ENCODE measurements around the gene L1TD1. TPM values are rescaled to one million over a fixed set of nuclear protein-coding genes. Genes with fewer than 3 reads are reported as not detected.
"Not testable (repeated sequence)": the region's sequence is repeated elsewhere in the genome, so short reads cannot be mapped to it uniquely, and the experiment has no call there.

Gene L1TD1
- total RNA-seq, 8 experiments from 2014 or later = 0.05 to 6.9 (median 2.4) TPM; not detected in 1

DNA sequence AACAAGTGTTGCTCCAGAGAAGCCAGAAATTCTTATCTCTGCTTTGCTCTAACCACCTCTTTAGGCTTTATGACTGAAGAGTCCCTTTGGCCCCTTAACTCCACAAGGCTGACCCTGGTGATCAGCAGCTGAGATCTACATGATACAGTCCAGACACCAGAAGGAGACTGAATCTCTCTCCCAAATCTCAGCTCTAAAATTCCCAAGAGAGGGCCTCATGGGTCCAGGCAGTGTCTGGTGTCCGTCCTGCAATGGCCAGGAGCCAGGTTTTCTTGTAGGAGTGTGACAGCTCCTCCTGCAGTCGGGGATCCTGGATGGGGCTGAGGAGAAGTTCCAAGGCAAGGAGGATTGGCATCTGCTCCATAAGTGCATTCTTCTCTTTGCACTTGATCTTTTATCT is 35.3 kb downstream of the L1TD1 start:
- H3K27ac ChIP-seq = no peak overlapping the region
- 20 to 100% (median 79%) methylated on average over 1 to 2 of the region's 2 CpGs; no CpG with 5 or more reads in 3 of the 10 experiments for WGBS, 10 experiments
- H3K4me3 ChIP-seq = no peak overlapping the region
- peak in 1 of 8 experiments; percentile 4 for ATAC-seq (replicated peaks in 6 of 8)
- in situ Hi-C loops (cut with MboI; ENCODE audit: low pct_unique_long_range_greater_than_20kb in 2 of 9, low sequenced_read_pairs in 9 of 9, unreplicated experiment in 9 of 9) = no loop called here
- H3K4me1 ChIP-seq (replicated peaks in 1 of 2) = peaks cover 0 to 3% of the 10 kb centered on the region in 2 donors

DNA sequence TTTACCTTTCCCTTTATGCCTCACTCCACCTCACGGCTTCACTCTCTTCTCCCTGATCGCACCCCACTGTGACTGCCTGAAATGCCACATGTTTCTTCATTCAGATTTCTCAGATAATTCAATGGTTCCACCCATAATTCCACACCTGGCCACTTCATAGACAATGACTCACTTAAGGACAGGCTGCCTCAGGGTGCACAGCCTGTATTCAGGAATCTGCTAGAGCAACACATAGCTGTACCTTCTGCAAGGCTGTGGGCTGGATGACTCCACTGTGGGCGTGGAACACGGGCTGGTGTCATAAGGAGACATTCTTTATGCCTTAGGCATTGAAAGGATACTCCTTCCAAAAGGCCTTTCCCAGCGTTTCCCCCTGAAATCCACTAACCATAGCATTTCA is 36.1 kb downstream of the L1TD1 start:
- in situ Hi-C loops (cut with MboI; ENCODE audit: low pct_unique_long_range_greater_than_20kb in 2 of 9, low sequenced_read_pairs in 9 of 9, unreplicated experiment in 9 of 9) = no loop called here
- Histone ChIP-seq H3K27ac (no peak overlapping the region), H3K4me1 (replicated peaks in 1 of 2) (peaks cover 0 to 5% of the 10 kb centered on the region in 2 donors), H3K4me3 (no peak overlapping the region)
- 0 to 96% (median 85%) methylated on average over 1 to 5 of the region's 5 CpGs; no CpG with 5 or more reads in 2 of the 10 experiments for WGBS, 10 experiments
- peak in 3 of 8 experiments; percentile 93 to 96 (median 93) for ATAC-seq (replicated peaks in 6 of 8)

DNA sequence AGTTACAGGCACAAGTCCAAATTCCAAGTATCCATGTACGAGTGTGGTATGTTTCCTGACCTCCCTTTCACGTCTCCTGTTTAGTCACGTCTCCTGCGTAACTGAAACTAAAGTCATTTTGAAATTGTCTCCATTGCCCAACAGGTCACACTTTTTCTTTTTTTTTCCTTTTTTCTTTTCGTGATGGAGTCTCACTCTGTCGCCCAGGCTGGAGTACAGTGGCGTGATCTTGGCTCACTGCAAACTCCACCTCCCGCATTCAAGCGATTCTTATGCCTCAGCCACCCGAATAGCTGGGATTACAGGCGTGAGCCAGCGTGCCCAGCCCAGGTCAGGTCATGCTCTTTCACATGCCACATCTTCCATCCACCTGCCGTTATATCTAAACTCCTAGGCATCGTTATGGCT is 38.2 kb downstream of the L1TD1 start:
- Histone ChIP-seq H3K4me3 (no peak overlapping the region), H3K4me1 (replicated peaks in 1 of 2) (peaks cover 0 to 11% of the 10 kb centered on the region in 2 donors), H3K27ac (no peak overlapping the region)
- no peak for ATAC-seq (replicated peaks in 6 of 8)
- in situ Hi-C loops (cut with MboI; ENCODE audit: low pct_unique_long_range_greater_than_20kb in 2 of 9, low sequenced_read_pairs in 9 of 9, unreplicated experiment in 9 of 9) = no loop called here
- 56 to 100% (median 86%) methylated on average over 1 to 11 of the region's 14 CpGs for WGBS, 10 experiments

DNA sequence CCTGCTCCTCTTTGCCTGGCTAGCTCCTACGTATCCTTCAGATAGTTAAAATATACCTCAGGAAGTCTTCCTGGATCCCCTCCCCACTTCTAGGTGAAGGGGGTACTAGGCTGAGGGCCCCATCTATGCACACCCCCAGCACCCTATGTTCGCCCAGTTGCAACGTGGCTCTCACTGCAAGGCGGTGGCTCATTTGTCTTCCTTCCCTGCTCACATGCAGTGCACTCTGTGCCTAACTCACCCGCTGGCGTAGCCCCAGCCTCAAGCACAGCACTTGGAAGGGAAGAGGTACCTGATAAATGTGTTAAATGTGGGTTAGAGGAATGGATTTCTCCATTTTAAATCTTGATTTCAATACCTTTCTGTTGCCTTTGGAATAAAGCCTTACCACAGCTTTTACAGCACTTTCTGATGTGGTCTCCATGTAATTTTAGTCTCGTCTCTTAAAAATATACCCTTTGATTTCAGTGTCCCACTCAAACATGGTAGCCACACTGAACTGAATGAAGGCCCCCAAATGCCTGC is 39.3 kb downstream of the L1TD1 start:
- ATAC-seq (replicated peaks in 6 of 8) = no peak
- 33 to 100% (median 95%) methylated on average over 1 to 7 of the region's 7 CpGs; no CpG with 5 or more reads in 2 of the 10 experiments for WGBS, 10 experiments
- no peak overlapping the region for H3K4me3 ChIP-seq
- H3K4me1 ChIP-seq (replicated peaks in 1 of 2) = peaks cover 4 to 13% of the 10 kb centered on the region in 2 donors
- no peak overlapping the region for H3K27ac ChIP-seq
- in situ Hi-C loops (cut with MboI; ENCODE audit: low pct_unique_long_range_greater_than_20kb in 2 of 9, low sequenced_read_pairs in 9 of 9, unreplicated experiment in 9 of 9) = no loop called here

DNA sequence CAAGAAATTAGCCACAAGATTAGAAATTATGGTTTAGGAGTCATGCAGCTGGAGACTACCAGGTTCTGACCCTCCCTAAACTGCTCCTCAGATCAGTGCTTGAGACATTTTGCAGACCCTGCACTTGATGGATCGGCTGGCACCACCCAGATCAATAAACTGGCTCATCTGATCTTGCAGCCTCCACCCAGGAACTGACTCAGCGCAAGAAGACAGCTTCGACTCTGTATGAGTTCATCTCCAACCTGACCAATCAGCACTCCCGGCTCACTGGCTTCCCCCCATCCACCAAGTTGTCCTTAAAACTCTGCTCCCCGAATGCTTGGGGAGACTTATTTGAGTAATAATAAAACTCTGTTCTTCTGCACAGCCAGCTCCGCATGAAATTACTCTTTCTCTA is 40.0 kb downstream of the L1TD1 start:
- peak in 2 of 8 experiments; percentile 43 to 45 for ATAC-seq (replicated peaks in 6 of 8)

DNA sequence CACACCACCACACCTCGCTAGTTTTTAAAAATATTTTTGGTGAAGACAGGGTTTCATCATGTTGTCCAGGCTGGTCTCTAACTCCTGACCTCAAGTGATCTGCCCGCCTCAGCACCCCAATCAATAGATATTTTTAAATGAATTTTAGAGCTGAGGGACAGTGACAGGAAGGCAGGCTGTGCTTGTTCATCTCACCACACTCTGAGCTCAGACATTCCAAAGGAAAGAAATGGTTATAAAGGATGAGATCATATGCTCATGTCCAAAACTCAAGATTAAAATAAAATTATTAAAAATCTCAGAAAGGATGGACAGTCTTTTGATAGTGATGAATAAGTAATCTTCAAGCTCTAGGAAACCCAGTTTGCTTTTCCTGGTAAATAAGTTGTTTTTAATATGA is 40.9 kb downstream of the L1TD1 start:
- no peak for ATAC-seq (replicated peaks in 6 of 8)
- Histone ChIP-seq H3K4me3 (no peak overlapping the region), H3K27ac (no peak overlapping the region), H3K4me1 (replicated peaks in 1 of 2) (peaks cover 4 to 13% of the 10 kb centered on the region in 2 donors)
- 71 to 100% (median 93%) methylated on average over 1 to 2 of the region's 2 CpGs; no CpG with 5 or more reads in 2 of the 10 experiments for WGBS, 10 experiments
- in situ Hi-C loops (cut with MboI; ENCODE audit: low pct_unique_long_range_greater_than_20kb in 2 of 9, low sequenced_read_pairs in 9 of 9, unreplicated experiment in 9 of 9) = no loop called here

More for the DNA sequence above, 40.0 kb downstream of the L1TD1 start:
- H3K27ac ChIP-seq = no peak overlapping the region
- H3K4me3 ChIP-seq = no peak overlapping the region
- in situ Hi-C loops (cut with MboI; ENCODE audit: low pct_unique_long_range_greater_than_20kb in 2 of 9, low sequenced_read_pairs in 9 of 9, unreplicated experiment in 9 of 9) = no loop called here
- H3K4me1 ChIP-seq (replicated peaks in 1 of 2) = peaks cover 4 to 13% of the 10 kb centered on the region in 2 donors
- WGBS, 10 experiments = 0 to 90% (median 71%) methylated on average over 1 to 6 of the region's 6 CpGs; no CpG with 5 or more reads in 1 of the 10 experiments

DNA sequence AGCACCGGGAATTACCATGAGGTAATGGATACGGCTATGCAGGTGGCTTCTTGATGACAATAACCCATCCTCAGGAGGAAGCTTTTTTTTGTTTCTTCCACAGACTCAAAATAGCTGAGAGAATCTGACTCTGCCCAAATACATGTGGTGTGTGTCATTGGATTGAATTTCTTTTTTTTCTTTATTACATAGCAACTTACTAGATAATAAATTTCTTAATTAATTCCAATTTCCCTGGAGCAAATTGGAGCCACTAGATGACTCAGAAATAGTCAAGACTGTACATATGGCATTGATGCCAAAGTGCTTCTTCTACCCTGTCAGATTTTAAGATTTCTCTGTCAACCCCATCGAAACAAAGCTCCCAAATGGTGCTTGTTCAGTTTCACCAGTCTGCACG is 42.7 kb downstream of the L1TD1 start:
- ATAC-seq (replicated peaks in 6 of 8) = peak in 2 of 8 experiments; percentile 37 to 45
- Histone ChIP-seq H3K4me3 (no peak overlapping the region), H3K4me1 (replicated peaks in 1 of 2) (peaks cover 4 to 13% of the 10 kb centered on the region in 2 donors), H3K27ac (no peak overlapping the region)
- 0 to 91% (median 77%) methylated on average over 1 to 4 of the region's 4 CpGs; no CpG with 5 or more reads in 1 of the 10 experiments for WGBS, 10 experiments
- in situ Hi-C loops (cut with MboI; ENCODE audit: low pct_unique_long_range_greater_than_20kb in 2 of 9, low sequenced_read_pairs in 9 of 9, unreplicated experiment in 9 of 9) = no loop called here

DNA sequence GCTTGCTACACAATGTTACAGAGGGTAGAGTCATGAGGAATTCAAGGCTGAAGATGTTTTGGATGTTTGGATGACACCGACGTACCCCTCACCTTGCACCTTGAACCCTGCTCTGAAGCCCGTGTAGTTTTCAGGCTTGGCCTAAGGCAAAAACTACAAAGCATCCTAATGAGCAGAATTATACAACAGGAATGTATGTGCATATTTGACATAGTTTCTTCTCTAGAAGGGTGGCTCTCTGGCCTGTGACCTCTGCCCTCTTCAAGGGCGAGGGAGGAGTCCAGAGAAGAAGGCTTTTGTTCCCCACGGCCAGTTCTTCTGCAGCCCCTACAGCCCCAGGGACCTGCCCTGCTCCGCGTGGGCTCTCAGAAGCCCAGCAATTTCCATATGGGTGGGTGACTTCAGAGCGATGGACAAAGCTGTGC is 43.3 kb downstream of the L1TD1 start:
- WGBS, 10 experiments = 13 to 53% (median 44%) methylated on average over 1 to 8 of the region's 8 CpGs; no CpG with 5 or more reads in 2 of the 10 experiments
- peak in 3 of 8 experiments; percentile 27 to 78 (median 53) for ATAC-seq (replicated peaks in 6 of 8)
- no peak overlapping the region for H3K4me3 ChIP-seq
- no peak overlapping the region for H3K27ac ChIP-seq
- in situ Hi-C loops (cut with MboI; ENCODE audit: low pct_unique_long_range_greater_than_20kb in 2 of 9, low sequenced_read_pairs in 9 of 9, unreplicated experiment in 9 of 9) = no loop called here
- peaks cover 4 to 13% of the 10 kb centered on the region in 2 donors for H3K4me1 ChIP-seq (replicated peaks in 1 of 2)

DNA sequence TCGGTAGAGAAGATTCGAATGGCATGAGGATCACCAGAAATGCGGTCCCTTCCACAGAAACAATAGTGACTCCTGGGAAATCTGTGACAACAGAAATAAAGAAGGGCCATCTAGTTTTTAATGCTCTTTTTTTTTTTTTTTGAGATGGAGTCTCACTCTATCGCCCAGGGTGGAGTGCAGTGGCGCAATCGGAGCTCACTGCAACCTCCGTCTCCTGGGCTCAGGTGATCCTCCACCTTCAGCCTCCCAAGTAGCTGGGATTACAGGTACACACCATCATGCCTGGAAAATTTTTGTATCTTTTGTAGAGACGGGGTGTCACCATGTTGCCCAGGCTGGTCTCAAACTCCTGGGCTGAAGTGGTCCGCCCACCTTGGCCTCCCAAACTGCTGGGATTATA is 43.9 kb downstream of the L1TD1 start:
- no peak overlapping the region for H3K4me3 ChIP-seq
- peaks cover 4 to 13% of the 10 kb centered on the region in 2 donors for H3K4me1 ChIP-seq (replicated peaks in 1 of 2)
- no peak for ATAC-seq (replicated peaks in 6 of 8)
- H3K27ac ChIP-seq = no peak overlapping the region
- in situ Hi-C loops (cut with MboI; ENCODE audit: low pct_unique_long_range_greater_than_20kb in 2 of 9, low sequenced_read_pairs in 9 of 9, unreplicated experiment in 9 of 9) = no loop called here
- WGBS, 10 experiments = 60 to 100% (median 96%) methylated on average over 1 to 9 of the region's 9 CpGs; no CpG with 5 or more reads in 1 of the 10 experiments

DNA sequence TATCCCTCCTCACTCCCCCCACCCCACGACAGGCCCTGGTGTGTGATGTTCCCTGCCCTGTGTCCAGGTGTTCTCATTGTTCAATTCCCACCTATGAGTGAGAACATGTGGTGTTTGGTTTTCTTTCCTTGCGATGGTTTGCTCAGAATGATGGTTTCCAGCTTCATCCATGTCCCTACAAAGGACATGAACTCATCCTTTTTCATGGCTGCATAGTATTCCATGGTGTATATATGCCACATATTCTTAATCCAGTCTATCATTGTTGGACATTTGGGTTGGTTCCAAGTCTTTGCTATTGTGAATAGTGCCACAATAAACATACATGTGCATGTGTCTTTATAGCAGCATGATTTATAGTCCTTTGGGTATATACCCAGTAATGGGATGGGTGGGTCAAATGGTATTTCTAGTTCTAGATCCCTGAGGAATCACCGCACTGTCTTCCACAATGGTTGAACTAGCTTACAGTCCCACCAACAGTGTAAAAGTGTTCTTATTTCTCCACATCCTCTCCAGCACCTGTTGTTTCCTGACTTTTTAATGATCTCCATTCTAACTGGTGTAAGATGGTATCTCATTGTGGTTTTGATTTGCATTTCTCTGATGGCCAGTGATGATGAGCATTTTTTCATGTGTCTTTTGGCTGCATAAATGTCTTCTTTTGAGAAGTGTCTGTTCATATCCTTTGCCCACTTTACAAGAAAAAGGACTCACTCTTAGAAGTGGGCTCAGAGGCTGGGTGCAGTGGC is 45.2 kb downstream of the L1TD1 start:
- in situ Hi-C loops (cut with MboI; ENCODE audit: low pct_unique_long_range_greater_than_20kb in 2 of 9, low sequenced_read_pairs in 9 of 9, unreplicated experiment in 9 of 9); H3K4me1 ChIP-seq (replicated peaks in 1 of 2): not testable (repeated sequence)
- 83 to 100% methylated on average over 1 of the region's 3 CpGs; no CpG with 5 or more reads in 8 of the 10 experiments for WGBS, 10 experiments

DNA sequence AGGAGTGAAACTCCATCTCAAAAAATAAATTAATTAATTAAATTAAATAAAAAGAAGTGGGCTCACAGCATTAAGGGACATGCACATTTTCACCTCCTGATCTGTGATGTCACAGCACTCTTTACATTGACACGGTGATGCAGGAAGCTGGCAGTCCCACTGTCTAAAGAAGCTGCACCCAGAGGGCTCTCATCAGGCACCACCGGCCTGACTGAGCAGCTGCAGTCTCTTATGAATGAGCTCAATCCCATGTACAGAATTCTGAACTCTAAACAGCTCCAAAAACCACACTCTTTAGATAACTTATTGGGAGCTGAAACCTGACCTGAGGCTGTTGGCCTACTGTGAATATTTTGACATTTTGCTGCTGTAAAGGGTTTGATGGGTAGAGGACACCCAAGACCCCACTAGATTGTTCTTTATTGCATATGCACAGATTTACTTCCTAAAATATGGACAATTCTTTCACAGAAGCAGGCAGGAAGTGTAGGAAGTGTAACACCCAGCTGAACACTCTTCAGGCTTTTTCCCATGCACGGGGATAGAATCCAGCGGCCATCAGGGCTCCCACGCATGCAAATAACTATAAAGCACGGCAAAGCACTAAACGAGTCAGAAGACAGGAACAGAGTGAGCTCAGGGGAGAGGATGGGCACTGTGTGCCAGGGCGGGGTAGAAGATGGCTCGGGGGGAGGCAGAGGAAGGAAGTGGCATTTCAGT is 46.2 kb downstream of the L1TD1 start:
- peak in 3 of 8 experiments; percentile 7 to 42 (median 18) for ATAC-seq (replicated peaks in 6 of 8)
- no peak overlapping the region for H3K27ac ChIP-seq
- in situ Hi-C loops (cut with MboI; ENCODE audit: low pct_unique_long_range_greater_than_20kb in 2 of 9, low sequenced_read_pairs in 9 of 9, unreplicated experiment in 9 of 9) = no loop called here
- no peak overlapping the region for H3K4me3 ChIP-seq
- H3K4me1 ChIP-seq (replicated peaks in 1 of 2) = peaks cover 4 to 8% of the 10 kb centered on the region in 2 donors
- 39 to 100% (median 87%) methylated on average over 1 to 9 of the region's 9 CpGs; no CpG with 5 or more reads in 2 of the 10 experiments for WGBS, 10 experiments

More for the DNA sequence above, 45.2 kb downstream of the L1TD1 start:
- not testable (repeated sequence) for H3K4me3 ChIP-seq; H3K27ac ChIP-seq; ATAC-seq (replicated peaks in 6 of 8)

DNA sequence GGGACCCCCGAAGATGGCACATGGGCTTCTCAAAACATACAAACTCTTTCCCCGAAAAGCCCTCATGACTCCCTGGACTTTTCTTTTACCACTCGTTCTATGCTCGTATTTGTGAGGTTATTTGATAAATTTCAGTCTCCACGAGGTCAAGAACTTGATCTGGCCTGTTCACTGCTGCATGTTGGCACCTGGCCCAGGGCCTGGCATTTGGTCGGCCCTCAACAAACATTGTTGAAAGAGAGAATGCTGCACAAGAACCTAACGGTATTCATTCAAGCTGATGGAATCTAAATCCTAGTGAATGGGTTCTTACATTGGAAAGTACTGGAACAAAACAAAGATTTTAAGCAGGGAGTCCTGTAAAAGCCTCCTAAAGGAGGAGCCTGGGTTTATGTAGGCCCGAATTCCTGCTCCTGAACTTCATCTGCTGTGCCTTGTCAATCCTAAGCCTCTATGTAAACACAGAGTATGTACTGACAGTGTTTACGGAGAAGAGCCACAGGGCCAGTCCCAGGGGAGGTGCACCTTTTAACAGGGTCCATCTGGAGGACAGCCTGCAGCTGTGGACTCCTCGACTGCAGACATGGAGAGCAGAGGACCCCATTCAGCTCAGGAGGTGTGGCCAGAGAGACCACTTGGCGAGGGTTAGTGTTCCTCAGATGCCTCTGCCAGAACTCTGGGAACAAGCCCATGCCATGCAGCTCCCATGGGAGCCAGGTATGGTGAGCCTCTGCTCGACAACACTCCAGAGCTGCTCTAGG is 46.9 kb downstream of the L1TD1 start:
- WGBS, 10 experiments = 45 to 100% (median 73%) methylated on average over 1 to 10 of the region's 12 CpGs
- in situ Hi-C loops (cut with MboI; ENCODE audit: low pct_unique_long_range_greater_than_20kb in 2 of 9, low sequenced_read_pairs in 9 of 9, unreplicated experiment in 9 of 9) = no loop called here
- no peak overlapping the region for H3K4me3 ChIP-seq
- H3K27ac ChIP-seq = no peak overlapping the region
- H3K4me1 ChIP-seq (replicated peaks in 1 of 2) = peaks cover 2 to 4% of the 10 kb centered on the region in 2 donors
- peak in 4 of 8 experiments; percentile 41 to 83 (median 60) for ATAC-seq (replicated peaks in 6 of 8)
